GF-D8 (cell line): Measurements from ENCODE around the gene RPTOR.

Source experiments
- DNase-seq: peaks from one replicate; lab custom pipeline; 2025; lab: John Stamatoyannopoulos, UW

Gene RPTOR

DNA sequence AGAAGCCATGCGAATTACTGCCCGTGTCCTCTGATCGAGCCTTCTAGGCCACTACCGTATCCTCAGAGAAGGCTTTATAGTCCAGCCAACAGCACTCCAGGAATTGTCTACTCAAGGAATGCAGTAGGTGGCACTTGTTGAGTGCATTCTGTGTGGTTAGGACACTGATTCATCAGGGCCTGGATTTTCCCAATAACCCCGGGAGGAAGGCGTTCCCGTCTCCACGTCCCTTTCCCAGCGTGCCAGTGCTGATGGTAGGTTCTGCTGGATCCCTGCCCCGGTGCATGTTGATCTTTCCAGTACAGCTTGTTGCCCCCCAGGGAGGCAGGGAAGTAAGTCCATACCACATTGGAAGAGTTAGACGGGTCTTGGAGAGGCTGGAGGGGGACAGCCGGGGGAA lies 122.2 kb downstream of the RPTOR start:
- no peak for DNase-seq

DNA sequence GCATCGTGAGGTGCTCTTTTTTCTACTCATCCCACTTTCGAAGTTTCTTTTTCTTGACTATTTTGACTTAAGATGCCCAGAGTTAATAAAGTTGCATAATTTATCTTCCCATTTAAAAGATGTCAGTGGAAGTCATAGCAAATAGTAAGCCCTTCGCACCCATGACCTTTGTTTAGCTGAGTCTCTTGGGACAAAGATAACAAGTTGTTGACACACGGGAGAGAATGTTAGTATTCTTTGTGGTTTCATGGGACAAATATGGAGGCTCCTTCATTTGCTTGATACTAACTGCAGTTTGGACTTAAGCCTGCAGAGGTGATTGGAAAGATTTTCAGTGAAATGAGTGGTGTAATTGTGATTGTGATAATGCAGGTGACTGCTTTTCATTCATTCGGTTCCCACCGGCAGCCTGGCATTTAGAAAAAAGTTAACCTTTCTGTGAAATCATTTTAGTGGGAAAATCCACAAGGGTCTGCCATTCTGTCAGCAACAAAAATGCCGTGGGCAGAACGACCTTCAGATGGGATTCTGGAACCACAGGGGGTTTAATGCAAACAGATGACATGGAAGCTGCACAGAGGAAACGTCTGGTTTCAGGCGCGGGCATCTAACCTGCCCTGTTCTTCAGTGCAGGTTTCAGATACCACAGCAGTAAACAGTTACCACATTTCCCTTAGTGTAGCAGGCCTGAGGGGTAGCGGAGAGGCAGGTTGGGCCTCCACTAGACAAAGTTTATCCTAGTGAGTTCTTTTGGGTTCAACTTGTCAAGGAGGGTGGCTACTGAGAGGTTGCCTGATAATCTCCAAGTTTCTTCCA lies 123.0 kb downstream of the RPTOR start:
- no peak for DNase-seq

- no peak for DNase-seq
Measured at GRCh38 chr17:80668375-80669148, 123.9 kb downstream of the RPTOR start.

- no peak for DNase-seq
Measured at GRCh38 chr17:80671039-80671824, 126.6 kb downstream of the RPTOR start.

DNA sequence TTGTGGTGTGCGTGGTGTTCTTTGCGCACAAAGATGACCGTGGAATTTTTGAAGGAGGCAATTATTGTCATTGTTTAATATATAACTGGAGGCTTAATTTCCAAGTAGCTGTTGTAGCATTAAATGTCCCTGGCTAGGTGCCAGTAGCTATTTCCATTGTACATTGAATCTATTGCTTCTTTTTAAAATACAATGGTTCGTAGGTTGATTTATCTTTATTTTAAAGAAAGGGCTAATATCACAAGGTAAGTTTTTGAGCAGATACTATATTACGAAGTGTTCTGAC lies 127.1 kb downstream of the RPTOR start:
- DNase-seq = no peak

DNA sequence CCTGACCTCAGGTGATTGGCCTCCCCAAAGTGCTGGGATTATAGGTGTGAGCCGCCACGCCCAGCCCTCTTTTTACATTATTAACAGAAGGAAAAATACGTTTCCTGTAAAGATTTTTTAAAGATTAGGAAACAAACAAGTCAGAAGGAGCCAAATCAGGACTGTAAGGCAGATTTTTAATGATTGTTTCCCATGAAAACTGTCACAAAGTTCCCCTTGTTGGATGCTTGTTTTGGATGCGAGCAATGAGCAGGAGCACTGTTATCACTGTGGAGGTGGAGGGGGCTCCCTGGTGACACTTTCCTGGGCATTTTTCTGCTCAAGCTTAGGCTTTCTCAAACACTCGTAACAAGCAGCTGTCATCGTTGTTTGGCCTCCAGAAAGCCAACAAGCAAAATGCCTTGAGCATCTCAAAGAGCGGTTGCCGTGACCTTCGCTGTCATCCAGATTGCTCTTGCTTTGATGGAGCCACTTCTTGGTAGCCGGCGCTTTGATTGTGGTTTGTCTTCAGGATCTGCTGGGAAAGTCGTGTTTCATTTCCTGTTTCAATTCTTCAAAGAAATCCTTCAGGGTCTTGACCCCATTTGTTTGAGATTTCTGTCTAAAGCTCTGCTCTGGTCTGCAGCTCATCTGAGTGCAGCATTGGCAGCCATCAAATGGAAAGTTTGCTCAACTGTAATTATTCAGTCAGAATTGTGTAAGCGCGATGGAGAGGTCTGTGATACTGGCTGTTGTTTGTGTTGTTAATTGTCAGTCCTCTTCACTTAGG lies 128.7 kb downstream of the RPTOR start:
- no peak for DNase-seq

- no peak for DNase-seq
Measured at GRCh38 chr17:80675438-80676095, 130.9 kb downstream of the RPTOR start.

DNA sequence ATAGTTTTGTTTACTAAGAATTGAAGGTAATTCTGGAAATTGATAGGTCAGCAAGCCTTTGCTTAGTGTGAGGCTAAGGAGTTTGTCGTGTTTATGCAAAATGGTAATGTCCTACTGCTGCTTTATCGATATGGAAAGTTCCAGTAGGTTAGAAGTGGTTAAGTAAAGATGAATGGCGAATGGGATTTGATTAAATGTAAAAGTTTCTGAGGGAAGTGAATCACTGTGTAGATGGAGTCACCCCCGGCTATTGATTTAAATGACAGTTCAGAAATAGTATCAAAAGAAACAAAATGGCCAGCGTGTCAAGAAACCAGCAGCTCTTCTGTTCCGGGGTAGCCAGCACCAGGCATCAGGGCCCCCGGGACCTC lies 131.4 kb downstream of the RPTOR start:
- no peak for DNase-seq

- DNase-seq = no peak
Measured at GRCh38 chr17:80676564-80676963, 131.9 kb downstream of the RPTOR start.

DNA sequence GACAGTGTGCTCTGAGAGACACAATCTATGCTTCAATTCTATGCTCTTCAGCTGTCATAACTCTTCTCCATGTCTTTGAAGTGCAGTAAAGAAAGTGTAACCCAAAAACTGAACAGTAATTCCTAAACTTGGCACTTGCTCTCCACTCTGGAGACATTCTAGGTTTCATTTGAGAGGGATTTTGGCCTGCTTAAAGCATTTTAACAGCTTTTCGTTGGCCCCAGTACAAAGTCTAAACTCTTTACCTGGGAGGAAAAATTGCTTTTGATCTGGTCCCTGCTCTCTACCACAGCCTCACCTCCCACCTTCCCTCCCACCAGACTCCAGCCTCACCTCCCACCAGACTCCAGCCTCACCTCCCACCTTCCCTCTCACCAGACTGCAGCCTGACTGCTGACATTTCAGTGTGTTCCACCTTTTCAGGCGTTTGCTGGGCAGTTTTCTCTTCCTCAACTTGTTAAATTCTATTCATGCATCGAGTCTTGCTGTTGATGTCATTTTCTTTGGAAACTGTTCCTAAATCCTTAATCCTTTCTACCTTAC lies 132.6 kb downstream of the RPTOR start:
- no peak for DNase-seq

GRCh38 chr17:80679816-80680215 lies 135.2 kb downstream of the RPTOR start:
- DNase-seq = no peak

GRCh38 chr17:80681215-80681614 lies 136.6 kb downstream of the RPTOR start:
- no peak for DNase-seq

- DNase-seq = no peak
Measured at GRCh38 chr17:80682372-80682771, 137.7 kb downstream of the RPTOR start.

DNA sequence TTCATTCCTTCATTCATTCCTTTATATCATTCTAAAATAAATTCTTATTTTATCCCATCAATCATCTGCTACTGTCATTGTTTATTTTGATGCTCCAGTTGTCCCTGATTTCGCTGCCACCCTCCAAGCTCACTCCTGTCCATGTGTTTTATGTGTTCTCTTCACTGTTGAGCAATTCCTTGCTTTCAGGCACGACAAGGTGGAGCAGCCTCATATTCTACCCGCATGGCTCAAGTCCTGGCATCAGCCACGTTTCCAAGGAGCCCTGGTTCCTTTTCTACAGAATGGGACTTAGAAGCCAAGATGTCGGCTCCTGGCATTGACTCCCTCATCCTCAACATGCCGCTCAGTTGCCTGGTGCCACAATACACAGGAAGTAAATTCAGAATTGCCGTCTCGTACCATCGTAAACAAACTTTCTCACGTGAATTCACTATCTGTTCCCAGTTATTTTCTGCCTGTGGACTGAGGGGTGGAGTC lies 139.0 kb downstream of the RPTOR start:
- no peak for DNase-seq

DNA sequence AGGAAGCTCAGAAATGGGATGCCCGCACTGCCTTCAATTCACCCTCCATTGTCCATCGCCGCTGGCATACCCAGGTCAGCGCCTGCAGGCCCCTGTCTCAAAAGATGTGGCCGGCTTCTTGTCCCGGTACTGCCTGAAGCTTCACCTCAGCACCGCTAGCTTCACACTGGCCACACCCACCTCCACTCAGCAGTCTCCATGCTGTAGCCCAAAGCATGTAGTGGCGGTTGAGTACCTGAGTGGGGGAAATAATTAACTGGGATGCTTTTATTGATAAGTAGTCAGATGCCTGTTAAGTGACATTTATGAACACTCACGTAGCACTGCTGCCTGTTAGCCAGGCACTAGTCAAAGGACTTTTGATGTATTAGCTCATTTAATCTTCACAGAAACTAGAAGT lies 143.2 kb downstream of the RPTOR start:
- DNase-seq = no peak

DNA sequence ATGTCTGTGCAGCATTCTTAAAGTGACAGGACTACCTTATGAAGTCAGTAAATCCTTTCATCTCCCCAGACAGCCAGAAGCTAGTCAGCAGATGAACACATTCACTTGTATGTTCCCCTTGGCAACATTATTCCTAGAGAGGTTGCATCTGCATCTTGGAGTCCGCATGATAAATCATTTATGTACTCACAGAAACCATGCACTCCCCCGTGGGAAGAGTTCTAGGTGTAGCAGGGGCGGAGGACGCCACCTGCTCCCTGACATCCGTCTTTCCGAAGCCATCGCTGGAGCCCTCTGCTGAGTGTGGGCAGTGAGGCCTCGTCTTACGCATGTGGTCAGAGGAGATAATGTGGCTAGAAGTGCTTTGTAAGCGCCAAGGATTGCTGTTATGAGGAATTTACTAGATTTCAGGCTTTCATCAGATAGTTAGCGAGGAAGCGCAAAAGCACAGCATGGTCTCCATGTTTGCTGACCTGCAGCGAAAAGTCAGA lies 144.5 kb downstream of the RPTOR start:
- DNase-seq = no peak

GRCh38 chr17:80691784-80692183 lies 147.1 kb downstream of the RPTOR start:
- no peak for DNase-seq

DNA sequence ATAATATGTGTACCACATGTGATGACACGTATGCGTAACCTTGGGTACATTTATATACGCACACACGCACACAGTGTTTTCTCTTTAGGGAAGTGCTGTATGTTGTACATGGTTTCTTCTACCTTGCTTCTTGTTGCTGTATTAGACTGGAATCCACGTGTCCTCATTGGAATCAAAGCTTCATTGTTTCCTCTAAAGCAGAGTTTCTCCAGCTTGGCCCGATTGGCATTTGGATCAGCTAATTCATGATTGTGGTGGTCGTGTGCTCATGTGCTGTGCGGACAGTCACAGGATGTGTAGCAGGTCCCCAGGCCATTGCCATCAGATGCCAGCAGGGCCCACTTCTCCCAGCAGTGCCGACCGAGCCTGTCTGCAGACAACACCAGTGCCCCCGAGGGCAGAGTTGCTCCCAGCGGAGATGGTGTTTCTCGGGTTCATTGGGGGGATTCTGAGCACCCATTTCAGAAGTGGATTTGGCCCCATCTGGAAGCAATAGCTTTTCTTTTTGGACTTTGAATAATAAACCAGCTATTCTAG lies 148.4 kb downstream of the RPTOR start:
- DNase-seq = no peak

GRCh38 chr17:80693511-80693910 lies 148.9 kb downstream of the RPTOR start:
- no peak for DNase-seq

GRCh38 chr17:80694085-80694991 lies 149.7 kb downstream of the RPTOR start:
- no peak for DNase-seq
